UCSD-AML1 (cell line): Measurements from ENCODE around the gene LACRT.
"Not testable (repeated sequence)": the region's sequence is repeated elsewhere in the genome, so short reads cannot be mapped to it uniquely, and the experiment has no call there.

Experiments used
- DNase-seq: peaks from one replicate; lab custom pipeline; 2025; ENCODE audit not compliant: unreplicated experiment; lab: John Stamatoyannopoulos, UW

The LACRT gene

DNA sequence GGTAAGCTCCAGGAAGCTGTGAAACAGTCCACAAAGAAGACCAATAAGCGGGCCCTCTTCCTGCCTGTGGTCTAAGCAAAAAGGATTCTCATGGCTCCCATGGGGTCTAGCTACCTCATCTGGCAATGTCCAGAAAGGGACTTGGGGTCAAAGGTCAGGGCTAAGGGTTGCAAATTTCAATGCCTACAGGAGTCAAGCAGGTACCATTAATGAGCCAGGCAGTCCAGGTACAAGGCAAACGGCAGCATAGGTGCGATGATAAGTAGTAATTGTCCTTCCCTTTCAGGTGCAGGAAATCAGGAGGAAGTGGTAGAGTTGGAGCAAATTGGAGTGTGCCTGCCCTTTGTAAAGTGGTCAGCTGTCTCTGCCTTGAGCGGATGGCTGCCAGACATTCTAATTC lies 6.4 kb upstream of the LACRT start:
- no peak for DNase-seq

DNA sequence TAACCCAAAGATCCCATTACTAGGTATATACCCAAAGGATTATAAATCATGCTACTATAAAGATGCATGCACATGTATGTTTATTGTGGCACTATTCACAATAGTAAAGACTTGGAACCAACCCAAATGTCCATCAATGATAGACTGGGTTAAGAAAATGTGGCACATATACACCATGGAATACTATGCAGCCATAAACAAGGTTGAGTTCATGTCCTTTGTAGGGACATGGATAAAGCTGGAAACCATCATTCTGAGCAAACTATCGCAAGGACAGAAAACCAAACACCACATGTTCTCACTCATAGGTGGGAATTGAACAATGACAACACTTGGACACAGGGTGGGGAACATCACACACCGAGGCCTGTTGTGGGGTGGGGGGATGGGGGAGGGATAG lies 4.4 kb upstream of the LACRT start:
- DNase-seq = not testable (repeated sequence)

DNA sequence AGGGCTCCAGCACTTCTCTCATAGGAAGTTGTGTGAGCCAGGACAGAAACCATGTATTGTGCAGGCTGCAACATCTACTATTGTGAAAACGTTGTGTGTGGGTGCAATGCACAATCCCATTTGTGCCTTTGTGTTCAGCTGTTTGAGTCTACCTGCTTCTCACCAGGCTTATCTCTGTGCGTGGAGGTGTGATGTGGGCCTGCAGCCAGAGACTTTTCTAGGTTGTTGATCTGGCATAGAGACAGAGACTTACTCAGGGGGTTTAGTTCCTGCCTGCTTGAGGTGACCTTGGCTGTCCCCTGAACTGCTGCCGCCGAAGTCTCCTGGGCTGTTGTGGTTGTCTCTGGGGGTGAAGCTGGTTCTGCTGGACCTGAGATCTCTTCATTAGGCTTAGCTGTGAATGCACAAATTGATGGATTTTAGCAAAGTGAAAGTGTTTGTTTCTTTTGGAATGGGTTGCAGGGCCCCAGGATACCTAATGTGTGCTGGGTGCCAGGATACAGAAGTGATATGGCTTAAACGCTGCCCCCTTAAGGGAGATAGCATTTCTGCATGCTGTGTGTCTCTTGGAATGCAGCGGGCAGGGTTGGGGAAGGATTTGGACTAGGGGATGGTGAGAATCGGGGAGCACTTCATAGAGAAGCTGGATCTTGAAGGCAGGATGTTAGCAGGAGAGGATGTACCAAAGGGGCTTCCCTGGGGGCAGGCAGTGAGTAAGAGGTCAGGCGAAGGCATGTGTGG lies 2.5 kb downstream of the LACRT start:
- DNase-seq = no peak

DNA sequence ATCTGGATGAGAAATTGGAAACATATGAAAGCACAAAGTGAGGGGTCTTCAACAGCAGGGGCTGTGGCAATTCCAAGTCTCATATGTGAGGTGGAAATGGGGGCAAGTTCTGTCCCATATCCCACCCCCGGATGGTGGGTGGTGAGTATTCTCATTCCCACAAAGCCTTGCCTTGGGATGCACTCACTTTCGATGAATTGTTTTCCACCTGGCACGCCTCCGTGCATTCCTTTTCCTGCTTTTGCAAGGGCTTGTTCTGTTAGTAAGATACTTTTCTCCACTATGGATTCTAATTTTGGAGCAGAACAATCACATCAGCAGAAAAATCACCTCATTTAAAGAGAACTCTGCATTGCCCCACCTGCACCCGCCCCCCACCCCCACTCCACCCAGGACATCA lies 3.1 kb downstream of the LACRT start:
- no peak for DNase-seq

DNA sequence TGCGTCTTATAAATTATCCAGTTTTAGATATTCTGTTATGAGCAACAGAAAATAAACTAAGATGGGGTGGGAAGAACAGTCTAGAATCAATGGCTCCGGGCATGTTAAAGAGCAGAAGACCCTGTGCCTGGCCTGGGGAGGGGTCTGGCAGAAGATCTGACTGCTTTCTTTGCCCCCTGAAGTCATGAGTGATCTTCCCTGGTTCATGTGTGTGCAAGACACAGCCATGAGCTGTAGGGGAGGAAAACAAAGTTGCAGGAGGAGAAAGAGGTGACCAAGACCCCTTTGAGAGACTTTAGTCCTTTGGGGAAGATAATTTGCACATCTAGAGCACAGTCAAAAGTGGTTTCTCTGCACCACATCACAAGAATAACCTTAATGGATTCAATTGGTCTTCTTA lies 4.8 kb downstream of the LACRT start:
- DNase-seq = no peak

DNA sequence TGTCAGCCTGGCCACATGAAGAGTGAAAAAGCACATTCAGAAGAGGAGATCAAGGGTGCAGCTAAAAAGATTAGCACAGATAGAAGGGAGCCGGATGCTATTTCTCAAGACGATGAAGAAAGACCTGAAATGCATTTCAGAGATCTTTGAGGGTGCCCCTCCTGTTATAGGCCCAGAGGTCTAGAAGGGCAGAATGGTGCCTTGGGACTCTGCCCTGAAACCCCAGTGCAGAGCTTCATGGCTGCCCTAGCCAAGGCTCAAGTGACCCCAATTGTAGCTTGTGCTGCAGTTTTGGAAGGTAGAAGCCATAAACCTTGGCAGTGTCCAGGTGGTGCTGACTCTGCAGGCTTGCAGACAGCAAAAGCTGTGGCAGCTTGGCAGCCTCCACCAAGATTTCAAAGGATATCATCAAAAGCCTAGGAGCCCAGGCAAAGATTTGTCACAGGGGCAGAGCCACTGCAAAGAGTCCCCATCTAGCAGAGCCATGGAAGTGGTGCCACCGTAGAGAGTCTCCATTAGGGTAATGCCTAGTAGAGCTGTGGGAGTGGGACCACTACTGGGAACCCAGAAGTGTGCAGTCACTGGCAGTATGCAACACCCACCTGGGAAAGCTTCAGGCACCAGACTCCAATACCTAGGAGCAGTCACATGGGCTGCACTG lies 6.4 kb downstream of the LACRT start:
- no peak for DNase-seq

DNA sequence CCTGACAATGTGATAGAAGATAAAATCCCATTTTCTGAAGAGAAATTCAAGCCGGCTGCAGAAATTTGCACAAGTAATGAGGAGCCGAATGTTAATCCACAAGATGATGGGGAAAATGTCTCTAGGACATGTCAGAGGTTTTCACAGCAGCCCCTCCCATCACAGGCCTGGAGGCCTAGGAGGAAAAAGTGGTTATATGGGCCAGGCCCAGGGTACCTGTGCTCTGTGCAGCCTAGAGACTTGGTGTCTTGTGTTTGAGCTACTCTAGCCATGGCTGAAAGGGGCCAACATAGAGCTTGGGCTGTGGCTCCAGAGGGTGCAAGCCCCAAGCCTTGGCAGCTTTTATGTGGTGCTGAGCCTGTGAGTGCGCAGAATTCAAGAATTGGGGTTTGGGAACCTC lies 7.4 kb downstream of the LACRT start:
- no peak for DNase-seq

DNA sequence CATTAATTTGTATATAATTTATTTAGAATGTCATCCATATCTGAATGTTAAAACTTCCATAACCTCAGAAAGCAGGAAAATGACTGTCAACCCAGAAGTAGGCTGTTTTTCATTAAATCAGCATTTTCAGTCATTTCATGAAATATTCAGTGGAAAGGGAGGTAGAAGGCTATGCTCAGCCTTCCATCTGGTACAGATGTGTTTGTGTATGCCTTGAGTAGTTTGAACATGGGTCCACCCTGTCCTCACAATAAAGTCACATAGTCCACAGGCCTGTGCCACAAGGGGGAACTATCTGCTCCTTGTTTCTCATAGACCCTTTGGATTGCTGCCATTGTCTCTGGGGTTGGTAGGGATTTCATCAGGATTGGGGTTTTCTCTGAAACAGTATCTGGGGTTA lies 9.1 kb downstream of the LACRT start:
- DNase-seq = no peak

DNA sequence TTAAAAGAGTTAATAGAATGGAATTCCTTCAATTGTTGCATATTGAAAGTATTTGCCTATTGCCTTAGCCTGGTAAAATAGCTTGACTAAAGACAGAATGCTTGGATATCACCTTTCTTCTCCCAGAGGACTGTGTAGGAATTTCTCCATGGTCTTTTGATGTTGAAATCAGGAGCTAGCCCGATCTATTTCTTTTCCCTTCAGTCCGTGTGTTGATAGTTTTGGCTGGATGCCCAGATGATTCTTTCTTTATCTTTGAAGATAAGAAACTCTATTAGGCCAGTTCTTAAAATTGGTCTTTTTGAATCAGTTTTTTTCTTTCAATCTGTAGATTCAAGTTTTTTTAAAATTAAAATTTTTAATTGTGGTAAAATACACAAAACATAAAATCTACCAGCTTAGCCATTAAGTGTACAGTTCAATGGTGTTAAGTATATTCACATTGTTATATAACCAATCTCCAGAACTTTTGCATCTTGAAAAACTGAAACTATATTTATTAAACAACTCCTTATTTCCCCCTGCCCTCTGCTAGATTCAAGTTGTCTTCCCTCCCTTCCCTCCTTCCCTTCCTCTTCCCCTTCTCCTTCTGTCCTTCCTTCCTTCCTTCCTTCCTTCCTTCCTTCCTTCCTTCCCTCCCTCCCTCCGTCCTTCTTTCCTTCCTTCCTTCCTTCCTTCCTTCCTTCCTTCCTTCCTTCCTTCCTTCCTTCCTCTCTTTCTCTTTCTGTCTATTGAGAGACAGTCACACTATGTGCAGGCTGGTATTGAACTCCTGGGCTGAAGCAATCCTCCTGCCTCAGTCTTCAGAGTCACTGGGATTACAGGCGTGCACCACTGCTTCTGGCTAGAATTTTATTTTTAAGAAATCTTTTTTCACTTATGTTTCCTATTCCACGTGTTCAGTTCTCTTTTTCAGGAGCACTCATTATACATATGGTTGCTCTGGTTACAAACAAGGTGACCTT lies 10.1 kb downstream of the LACRT start:
- no peak for DNase-seq

DNA sequence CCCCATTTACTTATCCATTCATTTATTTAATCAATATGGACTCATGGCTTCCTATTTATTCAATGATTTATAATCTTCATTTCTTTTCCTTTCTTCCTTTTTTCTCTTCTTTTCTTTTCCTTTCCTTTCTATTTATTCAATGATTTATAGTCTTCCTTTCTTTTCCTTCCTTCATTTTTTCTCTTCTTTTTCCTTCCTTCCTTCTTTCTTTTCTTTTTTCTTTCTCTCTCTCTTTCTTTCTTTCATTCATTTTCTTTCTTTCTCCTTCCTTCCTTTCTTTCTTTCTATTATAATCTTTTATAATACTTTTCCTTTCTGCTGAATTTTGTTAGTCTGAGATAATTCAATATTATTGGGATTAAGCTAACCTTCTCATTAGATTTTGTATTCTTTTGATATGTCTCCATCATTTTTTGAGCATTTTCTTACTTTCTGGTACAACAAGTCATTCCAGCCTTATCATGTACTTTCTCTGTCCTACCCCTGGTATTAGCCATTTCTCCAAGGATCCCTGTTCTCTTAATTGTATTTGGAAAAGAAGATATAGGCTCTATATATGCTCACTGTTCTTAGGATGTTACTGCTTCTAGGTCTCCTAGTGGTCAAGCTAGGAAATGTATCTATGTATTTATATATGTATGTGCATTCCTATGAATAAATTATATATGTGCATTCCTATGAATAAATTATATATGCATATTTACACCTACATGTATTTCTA lies 12.1 kb downstream of the LACRT start:
- no peak for DNase-seq

DNA sequence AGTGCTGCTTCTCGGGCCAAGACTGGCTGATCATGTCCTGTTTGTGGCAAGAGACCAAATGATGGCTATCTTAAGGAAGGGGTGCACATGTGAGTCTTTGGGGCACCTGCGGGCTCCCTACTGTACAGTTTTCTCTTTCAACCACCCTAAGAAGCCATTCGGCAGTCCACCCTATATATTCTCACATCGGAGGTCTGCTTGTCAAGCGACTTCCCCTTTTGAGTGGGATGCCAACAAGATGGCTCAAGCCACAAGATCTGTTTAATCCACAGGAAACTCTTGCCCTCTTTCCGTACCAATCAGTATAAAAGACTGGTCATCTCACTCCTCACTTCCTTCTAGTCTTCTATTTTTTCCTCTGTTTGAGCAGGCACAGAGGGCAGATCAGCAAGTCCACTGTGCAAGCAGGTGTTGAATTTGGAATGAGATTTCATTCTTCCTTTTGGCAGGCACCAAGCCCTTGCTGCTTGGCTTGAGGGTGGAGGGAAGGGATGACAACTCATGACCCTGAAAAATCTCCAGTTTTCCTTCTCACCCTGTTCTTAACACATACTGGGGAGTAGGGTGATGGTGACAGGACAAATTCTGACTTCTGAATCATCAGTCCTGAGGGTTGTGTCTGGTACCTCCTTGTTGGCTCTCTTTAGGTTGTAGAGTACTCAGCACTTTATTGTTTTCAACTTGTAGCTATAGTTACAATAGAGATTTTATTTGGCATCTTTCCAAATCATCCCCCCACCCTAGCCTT lies 17.6 kb downstream of the LACRT start:
- DNase-seq = peak; percentile 23

DNA sequence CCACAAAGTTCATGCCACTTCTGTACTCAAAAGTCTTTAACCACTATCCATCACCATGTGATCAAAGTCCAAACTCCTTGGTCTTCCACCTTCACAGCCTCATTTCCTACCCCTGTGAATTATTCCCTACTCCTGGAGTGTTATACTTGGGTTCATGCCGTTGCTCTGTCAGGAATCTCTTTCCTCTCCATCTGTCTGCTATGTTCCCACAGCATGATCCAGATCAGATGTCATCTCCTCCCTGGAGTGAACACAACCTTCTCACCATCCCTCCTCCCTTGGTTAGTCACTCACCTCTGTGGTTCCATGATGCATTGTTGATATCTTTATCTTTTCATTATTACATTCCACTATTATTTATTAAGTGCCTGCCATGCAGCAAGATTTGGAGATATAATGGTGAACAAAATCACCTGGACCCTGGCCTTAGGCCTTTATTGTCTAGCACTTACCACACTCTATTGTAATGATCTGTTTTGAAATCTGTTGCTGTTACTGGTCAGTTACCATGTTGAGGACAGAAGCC lies 22.4 kb downstream of the LACRT start:
- DNase-seq = no peak

DNA sequence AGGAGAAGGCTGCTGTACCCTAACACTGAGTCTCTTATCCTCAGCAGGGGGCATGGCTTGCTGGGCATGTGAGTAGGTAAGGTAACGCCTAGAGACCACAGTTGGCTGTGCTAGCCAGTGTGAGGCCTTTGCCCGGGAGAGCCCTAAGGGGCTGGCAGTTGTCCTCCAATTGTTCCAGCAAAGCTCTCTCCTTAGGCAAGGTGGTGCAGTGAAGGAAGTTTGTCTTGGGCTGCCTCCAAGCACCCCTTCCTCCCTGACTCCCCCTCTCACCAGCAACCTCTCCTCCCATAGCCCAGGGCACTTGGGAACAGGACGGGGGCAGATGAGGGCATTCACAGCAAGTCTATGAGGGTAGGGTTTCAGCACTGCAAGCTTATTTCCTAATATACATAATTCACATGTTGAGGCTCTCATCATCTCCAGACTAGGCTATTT lies 23.0 kb downstream of the LACRT start:
- DNase-seq = no peak

DNA sequence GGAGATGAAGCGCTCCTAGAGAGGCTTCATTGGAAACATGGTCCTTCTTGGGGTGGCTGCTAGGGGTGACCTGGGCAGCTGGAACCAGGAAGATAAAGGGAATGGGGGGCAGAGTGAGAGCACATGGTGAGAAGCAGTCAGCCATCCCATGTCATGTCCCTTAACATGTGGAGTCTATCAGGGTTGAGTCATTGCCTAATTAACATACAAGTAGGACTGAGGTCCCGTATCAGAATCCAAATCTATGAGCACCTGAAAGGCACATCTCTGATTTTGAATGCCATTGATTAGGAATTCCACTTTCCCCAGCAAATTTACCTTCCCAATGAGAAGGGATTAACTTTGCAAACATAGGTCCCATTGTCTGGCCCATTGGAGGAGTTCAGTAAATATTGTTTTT lies 25.9 kb downstream of the LACRT start:
- no peak for DNase-seq

DNA sequence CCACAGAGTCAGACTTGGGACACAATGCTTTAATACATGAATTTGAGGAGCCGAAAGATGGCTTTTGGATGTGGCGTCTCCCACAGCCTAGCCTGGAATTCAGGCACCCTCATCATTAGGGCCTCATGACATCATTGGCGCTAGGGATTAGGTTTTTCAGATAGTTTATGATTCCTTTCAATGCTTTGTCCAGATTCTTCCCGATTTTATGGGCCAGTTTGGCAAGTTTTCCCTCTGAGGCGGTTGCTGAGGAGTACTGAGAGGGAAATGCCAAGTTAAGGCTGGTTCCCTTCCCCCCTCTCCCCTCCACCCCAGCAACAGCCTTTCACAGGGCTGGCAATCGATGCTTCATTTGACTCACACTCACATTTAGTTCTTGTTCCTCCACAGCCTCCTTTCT lies 26.5 kb downstream of the LACRT start:
- no peak for DNase-seq

DNA sequence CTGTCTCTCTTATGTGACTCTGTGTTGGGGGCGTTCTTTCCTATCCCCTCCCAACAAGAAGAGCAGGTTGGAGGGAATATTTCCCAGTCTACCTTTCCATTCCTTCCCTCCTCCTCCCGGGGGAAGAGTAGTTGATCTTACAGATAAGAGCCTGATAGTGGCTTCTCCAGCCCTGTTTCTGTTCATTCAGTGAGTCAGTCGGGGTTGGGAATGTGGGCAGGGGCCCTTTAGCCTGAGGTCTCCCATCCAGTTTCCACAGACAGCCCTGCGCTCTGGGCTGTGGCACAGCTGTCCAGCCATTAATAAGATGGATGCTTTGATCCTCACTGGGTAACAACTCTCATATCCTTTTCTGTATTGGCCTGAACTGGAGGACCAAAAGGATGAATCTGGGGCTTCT lies 28.1 kb downstream of the LACRT start:
- DNase-seq = no peak

DNA sequence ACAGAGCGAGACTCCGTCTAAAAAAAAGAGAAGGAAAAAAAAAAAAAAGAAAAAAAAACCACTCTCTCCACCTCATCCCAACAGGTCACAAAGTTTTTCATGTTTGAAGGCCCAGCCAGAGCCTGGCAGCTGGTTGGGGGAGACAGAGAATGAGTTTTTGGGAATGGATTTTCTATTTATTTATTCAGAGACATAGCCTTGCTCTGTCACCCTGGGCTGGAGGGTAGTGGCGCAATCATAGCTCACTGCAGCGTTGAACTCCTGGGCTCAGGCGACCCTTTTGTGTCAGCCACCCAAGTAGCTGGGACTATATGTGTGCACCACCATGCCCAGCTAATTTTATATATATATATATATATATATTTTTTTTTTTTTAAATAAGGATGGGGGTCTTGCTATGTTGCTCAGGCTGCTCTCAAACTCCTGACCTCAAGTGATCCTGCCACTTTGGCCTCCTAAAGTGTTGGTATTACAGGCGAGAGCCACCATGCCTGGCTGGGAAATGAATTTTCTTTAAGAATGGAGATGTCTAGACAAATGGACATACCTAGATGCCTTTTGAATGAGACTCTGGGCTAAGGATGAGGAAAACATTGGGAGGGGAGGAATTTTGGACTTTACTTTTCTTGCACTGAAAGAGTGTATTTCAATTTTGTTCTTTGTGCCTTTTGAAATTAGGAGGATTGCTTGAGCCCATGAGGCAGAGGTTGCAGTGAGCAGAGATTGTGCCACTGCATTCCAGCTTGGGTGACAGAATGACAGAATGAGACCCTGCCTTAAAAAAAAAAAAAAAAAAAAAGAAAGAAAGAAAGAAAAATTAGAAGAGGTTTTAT lies 29.3 kb downstream of the LACRT start:
- DNase-seq = no peak

DNA sequence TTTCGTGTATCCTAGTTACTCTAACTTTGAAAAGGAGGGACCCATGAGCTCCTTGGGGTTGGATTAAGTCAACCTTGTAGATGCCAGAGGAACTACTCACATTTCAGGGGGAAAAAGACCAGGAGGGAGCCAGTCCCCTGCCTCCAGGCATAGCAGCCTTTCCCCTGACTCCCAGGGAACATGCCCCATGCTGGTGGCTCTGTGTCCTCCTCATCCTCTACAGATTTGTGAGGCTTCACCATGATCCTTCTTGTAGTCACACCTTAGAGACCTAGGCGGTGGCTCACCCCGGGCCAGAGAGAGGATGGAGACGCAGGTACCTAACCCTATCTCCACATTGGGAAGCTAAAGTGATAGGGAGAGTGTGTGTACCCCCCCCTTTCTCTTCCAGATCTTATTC lies 30.3 kb downstream of the LACRT start:
- no peak for DNase-seq

DNA sequence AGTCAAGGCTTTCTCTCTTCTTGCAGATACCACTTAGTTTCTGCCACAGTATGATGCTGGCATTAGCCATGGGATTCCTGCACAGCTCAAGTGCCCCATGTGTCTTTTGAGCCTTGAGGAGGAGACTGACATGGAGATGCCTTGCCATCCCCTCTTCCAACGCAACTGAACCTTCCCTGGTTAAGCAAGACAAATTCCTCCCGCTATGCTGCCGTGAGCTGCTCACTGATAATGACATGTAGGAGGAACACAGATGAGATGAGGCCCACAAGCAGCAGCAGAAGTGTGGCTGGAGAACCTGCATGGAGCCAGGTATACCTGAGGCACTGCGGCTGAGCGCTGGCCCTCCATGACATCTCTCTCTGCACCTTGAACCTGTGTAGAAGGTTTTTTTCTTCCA lies 30.8 kb downstream of the LACRT start:
- DNase-seq = no peak
